Activated CD4-positive, alpha-beta T cell treated with anti-CD3 and anti-CD28 coated beads for 24 hours (primary cell): Measurements from ENCODE around the gene SPINK8.
"Not testable (repeated sequence)": the region's sequence is repeated elsewhere in the genome, so short reads cannot be mapped to it uniquely, and the experiment has no call there.

Experiments used
- DNase-seq, 2 donors: peaks; one replicate each; pipeline ENCODE4 v3.0.0-alpha.2; 2020; ENCODE audit warnings: low read depth in 2 of 2

SPINK8 gene

DNA sequence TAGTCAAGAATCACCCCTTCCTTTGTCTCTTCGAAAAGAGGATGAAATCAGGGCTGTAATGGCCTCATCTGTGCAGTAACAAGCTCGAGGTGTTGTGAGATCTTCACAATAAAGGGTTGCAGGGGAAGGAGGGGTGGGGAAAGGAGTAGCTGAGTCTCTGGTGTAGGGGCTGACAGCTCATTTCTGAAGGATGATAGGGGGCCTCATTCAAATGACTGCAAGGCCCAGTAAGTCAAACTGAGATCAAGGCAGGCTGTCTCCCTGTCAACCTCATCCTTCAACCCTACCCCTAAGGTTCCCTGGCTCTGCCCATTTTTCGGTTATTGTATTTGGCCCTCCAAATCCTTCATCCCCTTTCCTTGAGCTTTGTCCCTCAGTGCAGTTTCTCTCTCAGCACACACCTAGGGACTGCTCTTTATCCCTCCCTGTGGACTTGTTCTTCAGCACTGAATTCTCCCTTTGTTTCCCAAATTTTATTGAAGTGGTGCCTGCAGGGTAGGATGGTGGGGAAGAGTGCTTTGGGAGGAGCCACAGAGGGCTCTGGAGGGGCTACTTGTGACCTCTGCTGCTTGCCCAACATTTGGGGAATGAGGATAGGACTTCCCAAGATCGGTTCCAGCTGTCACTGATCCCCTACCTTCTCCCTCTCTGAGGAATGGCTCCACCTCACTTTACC lies 54.4 kb downstream of the SPINK8 start:
- no peak for DNase-seq

- DNase-seq, result no peak
These were observed 56.4 kb downstream of the SPINK8 start for GRCh38 chr3:48276911-48277641.

DNA sequence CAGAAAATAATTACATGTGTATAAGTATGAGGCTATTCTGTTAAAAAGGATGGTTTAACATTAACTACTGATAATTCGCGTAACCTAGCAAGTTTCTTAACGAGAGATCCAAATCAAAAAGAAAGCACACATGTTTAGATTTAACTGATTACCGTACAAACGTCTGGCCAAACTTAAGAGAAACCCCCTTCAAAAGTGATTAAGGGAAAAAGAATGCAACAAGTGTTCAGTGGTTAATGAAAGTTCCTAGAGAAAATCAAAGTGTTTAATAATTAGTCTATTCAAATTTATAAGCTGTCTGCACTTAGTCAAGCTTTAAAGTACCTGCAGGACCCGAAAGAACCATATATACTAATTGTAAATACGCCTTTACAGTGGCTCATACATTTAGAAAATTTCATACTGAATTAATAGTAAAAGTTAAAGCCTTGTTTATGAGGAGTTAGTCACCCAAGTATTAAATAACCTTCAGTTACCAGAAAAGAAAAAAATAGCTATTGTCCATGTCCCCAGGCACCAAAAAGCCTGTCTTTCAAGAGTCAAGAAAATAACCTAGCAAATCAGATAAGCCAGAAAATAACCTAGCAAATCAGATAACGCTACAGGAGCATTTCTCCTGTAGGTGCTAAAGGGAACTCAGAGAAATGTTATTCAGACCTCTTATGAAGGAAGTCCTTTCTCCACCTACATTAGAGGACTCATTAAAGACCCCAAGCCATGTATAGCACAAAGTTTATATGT lies 58.0 kb downstream of the SPINK8 start:
- no peak for DNase-seq

DNA sequence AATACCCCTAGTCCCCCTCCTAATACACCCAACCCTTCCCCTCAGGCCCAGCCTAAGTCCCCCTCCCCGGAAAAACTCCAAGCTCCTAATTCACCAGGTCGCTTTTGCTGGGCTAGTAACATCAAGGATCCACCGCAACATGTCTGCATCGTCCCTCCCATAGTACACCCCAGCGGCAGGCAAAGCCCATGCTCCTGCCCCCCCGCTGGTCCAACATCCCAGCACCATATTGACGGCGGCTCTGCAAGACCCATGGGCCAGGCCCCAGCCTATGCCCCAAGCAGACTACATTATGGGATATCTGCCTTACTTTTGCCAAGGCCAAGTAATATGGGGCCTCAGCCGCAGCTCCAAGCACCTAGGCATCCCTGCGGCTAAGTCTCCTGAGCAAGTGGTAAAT lies 59.0 kb downstream of the SPINK8 start:
- DNase-seq, result no peak

DNA sequence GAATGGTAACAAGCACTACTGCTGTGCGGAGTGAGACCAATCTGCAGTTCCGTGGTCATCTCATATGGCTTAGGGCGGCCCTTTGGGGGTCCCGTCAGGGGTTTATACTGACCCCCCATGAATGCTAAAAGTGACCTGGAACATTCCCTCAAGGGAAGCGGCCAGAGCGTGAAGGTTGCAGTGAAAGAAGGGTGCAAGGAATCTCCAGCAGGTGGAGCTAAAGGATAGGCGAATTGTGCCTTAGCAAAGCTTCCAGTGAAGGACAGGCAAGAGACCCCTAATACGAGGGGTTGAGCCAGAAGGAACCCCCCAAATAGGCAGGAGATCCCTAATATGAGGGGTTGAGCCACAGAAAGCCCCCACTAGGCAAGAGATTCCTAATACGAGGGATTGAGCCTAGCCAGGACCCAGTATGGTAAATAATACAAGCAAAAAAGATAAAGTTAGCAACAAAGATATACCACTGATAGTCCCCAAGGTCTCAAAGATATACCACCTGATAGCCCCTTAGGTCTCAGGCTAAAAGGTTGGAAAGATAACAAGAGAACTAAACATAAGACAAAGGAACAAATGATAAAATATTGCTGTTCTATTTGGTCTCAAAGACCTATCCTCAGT lies 59.8 kb downstream of the SPINK8 start:
- peak; percentile 25 to 52 for DNase-seq

DNA sequence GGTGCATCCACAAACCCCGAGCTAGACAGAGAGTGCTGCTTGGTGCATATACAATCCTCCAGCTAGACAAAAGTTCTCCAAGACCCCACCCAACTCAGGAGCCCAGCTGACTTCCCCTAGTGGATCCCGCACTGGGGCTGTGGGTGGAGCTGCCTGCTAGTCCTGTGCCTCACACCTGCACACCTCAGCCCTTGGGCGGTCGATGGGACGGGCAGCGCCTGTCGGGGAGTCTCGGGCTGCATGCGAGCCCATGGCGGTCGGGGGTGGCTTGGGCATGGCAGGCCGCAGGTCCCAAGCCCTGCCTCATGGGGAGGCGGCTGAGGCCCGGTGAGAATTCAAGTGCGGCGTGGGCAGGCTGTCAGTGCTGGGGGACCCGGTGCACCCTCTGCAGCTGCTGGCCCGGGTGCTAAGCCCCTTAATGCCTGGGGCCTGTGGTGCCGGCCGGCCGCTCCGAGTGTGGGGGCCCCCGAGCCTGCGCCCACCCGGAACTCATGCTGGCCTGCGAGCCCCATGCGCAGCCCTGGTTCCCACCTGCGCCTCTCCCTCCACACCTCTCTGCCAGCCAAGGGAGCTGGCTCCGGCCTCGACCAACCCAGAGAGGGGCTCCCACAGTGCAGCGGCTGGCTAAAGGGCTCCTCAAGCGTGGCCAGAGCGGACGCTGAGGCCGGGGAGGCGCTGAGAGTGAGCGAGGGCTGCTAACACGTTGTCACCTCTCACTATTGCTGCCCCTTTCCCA lies 61.5 kb downstream of the SPINK8 start:
- no peak for DNase-seq

DNA sequence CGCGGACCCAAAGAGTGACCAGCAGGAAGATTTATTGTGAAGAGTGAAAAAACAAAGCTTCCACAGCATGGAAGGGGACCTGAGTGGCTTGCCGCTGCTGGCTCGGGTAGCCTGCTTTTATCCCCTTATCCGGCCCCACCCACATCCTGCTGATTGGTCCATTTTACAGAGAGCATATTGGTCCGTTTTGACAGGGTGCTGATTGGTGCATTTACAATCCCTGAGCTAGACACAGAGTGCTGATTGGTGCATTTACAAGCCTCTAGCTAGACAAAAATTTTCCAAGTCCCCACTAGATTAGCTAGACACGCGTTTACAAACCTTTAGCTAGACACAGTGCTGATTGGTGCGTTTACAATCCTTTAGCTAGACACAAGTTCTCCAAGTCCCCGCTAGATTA lies 62.2 kb downstream of the SPINK8 start:
- DNase-seq, result not testable (repeated sequence)

DNA sequence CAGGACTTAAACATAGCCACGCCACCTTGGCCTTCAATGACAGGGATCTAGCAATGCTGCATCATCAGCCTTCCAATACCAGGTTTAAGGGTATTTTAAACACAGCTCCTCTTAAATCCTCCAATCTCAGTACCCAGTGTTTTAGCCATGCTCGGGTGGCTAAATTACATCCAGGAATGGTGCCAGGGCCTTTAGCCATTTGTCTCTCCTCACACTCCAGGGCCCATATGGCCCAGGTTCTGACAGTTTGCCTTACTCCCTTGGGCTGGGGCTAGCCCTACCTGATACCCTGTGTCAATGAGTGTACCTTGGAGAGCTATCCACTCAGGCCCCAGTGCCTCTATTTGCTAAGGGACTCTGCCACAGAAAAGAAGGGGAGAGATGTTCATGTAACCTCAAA lies 63.2 kb downstream of the SPINK8 start:
- no peak for DNase-seq

DNA sequence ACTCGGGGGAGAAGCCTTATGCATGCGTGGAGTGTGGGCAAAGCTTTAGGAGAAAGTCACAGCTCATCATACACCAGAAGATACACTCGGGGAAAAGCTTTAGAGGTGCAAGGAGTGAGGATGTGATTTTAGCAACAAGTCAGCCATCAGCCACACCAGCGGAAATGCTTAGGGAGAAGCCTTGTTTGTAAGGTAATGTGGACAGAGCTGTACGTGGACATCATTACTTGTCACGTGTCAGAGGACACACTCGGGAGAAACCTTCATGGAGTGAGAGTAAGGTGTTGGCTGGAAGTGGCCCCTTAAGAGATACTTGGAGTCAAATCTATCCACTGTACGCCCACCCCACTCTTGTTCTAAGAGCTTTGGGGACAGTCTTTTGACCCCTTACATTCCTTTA lies 63.9 kb downstream of the SPINK8 start:
- DNase-seq, result no peak

DNA sequence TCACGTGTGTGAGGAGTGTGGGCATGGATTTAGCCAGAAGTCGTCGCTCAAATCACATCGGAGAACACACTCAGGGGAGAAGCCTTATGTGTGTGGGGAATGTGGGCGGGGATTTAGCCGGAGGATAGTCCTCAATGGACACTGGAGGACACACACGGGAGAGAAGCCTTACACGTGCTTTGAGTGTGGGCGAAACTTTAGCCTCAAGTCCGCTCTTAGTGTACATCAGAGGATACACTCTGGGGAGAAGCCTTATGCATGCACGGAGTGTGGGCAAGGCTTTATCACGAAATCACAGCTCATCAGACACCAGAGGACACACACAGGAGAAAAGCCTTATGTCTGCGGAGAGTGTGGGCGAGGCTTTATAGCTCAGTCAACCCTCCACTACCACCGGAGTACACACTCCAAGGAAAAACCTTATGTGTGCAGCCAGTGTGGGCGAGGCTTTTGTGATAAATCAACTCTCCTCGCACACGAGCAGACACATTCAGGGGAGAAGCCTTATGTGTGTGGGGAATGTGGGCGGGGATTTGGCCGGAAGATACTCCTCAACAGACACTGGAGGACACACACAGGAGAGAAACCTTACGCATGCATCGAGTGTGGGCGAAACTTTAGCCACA lies 64.4 kb downstream of the SPINK8 start:
- peak; percentile 35 to 45 for DNase-seq

- peak; percentile 79 to 81 for DNase-seq
These were observed 65.0 kb downstream of the SPINK8 start for GRCh38 chr3:48268381-48268935.

DNA sequence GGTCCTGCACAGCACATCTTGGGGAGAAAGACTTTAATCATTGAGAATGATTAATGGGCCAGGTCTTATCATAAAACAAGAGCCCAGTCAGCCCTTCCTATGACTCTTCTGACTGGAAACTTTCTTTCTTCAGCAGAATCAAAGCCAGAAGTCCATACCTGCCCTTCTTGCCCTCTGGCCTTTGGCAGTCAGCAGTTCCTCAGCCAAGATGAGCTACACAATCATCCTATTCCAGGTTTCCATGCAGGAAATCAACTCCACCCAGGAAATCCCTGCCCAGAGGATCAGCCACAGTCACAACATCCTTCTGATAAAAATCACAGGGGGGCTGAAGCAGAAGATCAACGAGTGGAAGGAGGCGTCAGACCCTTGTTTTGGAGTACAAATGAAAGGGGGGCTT lies 65.7 kb downstream of the SPINK8 start:
- no peak for DNase-seq

GRCh38 chr3:48258530-48258929 lies 74.9 kb downstream of the SPINK8 start:
- no peak for DNase-seq
